Effector CD4-positive, alpha-beta T cell (primary cell): ENCODE data around the gene HYAL2.

Experiments used
- DNase-seq: peaks from one replicate; pipeline ENCODE4 v3.0.0-alpha.2; 2020
- total RNA-seq: gene quantifications from one replicate; lab custom pipeline; 2026; lab: John Stamatoyannopoulos, UW

Gene HYAL2
- total RNA-seq = 1.7 reads per million

DNA sequence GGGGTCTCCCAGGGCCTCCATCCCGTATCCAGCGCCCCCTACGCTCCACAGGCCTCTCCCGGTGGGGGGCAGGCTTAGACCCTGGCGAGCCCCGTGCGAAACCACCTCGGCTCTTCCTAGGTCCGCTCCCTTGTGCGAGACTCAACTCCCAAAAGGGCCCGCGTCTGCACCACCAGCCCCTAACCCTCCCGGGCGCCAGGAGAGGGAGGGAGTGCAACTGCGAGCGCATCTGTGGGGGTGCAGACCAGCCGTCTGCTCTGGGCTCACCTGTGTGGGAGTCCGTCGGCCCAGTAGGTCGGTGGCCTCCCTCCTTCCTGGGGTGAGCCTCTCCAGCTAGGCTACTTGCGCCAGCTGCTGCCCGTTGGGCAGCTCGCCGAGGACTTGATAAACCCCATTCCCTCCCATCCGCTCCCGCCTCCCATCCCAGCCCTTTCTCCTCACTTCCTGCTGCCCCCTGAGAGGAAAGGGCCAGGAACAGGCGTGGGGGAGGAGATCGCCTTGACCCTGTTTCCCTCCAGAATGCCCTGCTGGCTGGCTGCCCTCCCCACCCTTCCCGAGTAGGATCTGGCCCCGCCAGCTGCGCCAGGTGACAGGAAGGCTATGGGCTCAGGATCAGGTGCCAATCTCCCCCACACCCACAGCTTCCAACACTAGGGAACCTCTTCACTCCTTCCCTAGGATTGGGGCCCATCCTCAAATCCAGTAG, at the start of gene HYAL2:
HYAL2 (minus strand) TSS at position 360 of the 706 bp plus-strand sequence. CDS start 2,256 bp downstream, outside the sequence.
- peak; percentile 1 for DNase-seq

DNA sequence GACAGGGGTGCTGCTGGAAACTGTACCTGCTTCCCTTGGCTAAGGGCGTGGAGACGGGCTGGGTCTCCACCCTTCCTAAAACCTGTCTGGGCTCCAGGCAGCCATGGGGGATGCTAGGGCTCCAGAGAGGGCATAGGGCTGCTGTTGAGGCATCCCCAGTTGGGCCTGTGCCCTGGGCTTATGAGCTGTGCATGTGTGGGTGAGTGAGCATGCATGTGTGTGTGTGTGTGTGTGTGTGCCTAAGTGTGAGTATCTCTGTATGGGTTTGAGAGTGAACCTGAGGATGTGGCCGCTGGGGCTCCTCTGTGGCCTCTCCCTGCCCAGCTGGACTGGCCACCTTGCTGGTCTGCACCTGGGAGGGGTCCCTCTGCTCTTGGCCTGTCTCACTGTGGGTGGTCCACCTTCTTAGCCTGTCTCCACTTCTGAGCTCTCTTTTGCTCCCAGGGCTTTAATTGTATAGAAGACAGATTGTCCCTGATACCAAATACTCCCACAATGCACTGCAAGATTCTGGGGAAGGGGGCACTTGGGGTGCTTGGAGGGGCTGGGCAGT, 48.7 kb upstream of the HYAL2 start:
- DNase-seq = no peak

- DNase-seq = no peak
These were observed 48.0 kb upstream of the HYAL2 start for GRCh38 chr3:50370594-50370993.

DNA sequence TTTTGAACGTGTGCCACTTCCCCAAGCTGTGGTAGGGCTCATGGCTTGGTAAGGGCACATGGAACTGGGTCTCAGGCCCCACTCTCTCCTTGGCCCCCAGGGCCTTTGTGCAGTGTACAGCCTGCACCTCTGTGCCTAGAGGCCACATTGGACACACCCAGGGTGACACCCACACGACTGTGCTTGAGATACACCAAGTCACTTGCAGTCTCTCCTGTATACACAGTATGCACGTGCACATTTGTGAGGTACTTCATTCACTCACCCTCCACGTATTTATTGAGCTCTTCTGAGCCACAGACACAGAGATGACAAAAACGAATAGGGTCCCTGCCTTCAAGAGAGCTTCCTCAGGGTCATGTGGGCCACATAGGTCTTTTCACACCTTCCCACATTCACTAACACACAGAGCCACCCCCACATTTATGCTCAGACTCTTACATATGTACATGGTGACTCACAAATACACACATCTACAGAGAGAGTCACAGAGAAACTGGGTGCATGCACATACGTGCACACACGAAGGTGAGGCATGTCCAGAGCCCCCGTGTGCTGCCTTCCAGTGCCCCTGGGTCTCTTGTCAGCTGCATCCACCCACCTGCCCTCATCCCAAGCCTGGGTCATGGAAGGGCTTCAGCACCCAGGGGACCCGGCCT, 46.6 kb upstream of the HYAL2 start:
- DNase-seq = no peak

DNA sequence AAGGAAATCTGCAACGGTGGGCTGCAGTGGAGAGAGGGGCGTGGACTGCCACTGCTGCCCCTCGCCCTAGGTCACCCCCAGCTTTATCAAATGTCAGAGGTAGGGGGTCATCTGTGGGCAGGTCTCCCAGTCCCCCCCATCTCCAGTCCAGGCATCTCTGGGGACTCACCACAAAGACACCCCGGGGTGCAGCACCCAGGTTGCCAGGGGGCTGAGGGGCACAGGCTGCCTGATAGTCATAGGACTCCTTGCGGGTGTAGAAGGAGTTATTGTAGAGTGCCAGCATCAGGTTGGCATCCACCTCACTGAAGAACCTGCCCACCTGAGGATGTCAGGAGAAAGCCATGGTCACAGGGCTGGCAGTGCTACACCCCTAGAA, 43.3 kb upstream of the HYAL2 start:
- no peak for DNase-seq

DNA sequence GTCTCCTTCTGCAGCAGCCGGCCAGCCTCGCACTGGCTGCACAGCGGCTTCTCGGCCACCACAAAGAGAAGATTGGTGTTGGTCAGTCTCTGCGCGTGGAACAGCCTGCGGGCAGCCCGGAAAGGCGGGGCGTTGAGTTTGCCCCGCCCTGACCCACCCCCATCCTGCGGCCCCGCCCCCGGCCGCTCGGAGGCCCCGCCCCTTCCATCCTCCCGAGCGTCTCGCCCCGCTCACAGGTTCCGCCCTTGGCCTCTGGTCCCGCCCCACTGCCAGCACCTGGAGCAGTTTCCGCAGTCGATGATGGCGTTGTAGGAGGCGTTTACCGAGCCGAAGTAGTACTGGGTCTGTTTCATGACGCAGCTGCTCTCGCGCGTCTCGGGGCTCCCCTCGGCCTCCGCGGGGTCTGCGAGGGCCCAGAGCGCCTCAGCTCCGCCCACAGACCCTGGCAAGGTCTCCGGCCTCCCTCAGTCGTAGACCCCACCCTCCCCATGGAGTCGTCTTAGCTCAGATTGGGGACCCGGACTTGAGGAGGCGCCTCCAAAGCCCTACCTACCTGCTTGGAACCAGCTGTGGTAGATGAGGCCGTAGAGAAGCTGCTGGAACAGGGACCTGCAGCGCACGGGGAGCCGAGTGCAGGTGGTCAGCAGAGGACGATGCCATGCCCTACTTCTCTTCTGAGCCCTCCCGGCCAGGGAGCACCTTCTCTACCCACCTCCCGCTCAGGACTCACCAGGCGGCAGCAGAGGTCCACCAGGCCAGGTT, 42.7 kb upstream of the HYAL2 start:
- DNase-seq = peak; percentile 94

DNA sequence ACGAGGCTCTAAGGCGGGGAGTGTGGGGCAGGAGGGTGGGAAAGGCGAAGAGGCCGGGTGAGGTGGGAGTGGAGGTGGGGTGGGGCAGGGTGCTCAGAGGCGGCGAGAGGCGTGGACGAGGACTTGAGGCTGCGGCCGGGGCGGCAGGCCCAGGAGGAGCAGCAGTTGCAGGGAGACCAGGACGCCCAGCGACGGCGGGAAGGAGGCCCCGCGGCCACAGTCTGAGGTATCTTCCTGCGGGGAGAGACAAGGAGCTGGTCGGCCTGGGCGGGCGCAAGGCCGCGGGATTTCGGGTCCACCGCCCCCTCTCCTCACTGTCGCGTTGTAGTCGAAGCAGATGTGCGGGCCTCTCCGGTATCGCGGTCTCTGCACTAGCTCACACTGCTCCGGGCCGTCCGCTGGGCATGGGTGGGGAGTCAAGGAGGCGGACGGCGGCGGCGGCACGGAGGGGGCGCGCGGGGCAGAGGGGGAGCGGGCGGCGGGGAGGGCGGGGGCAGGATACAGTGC, 42.1 kb upstream of the HYAL2 start:
- no peak for DNase-seq

DNA sequence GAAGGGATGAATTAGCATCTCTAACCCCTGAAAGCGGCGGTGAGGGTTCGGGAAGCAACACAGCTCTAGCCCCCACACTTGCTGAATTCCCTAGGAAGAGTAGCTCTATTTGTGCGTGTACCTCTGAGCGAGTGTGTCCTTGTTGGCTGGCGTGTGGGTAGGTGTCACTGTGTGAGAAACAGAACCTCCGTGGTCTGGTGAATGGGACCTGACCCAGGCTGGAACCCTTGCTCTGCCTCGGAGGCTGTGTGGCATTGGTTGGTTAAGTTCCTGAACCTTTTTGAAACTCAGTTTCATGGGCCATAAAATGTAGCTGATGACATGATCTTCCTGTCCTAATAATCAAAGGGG, 37.2 kb upstream of the HYAL2 start:
- DNase-seq = no peak

GRCh38 chr3:50358911-50359759, 36.6 kb upstream of the HYAL2 start, which contains the start of gene TMEM115:
TMEM115 (minus strand) TSS chr3:50359521; CDS start chr3:50359063, 458 bp downstream.
- DNase-seq = peak; percentile 95

DNA sequence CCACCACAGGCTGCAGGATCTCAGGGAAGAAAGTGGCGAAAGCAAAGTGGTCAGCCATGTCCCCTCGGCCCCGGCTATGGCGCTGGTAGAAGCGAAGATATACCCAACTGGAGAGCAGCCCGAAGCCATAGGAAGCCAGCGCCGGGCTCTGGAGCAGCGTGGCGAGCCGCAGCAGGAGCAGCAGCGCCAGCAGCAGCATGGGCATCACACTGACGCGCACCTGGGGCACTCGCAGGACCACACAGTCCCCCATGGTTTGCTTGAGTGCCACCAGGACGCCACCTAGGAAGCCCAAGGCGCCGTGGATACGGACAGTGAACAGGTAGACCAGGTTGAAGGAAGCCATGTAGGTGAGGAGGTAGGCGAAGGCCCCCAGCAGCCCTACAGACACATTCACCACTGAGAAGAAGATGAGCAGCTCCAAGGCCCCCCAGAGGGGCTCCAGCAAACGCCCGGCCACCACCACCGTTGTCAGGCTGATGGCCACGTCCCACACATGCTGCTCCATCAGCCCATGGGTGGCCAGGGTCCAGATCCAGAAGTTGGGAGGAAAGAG, 35.9 kb upstream of the HYAL2 start:
- DNase-seq = no peak

DNA sequence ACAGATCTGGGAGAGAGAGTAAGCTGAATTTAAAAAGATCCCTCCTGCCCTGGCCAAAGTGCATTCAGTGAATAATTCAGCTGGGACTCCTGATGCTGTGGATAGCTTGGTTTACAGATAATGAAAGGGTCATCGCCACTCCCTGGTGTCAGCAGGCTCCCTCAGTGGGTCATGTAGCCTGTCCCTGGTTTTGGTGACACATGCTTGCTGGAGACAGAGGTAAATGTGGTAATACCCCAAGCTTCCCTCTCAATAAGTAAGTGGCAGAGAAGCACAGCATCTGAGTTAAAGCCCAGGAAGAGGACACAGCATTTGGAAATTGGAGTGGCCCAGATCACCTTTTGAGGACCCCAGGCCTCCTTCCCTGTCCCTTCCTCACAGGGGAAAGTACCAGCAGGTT, 34.9 kb upstream of the HYAL2 start:
- DNase-seq = no peak

DNA sequence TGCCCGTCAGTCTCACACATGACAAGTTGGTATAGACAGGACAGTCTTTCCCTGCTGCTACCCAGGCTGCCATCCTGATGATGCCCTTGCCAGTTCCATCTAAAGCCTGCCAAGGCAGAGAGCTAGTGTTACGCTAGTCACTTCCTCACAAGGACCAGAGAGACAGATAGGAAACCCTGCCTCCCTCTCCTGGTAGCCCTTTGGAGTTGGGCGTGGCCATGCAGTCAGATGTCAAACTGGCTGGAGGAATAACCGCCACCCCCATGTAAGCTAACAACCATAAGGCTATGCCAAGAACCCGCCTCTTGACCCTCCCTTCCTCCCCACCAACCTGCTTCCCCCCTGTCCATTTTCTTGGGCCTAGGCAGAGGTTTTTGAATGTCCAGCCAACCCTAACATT, 34.0 kb upstream of the HYAL2 start:
- DNase-seq = no peak

- DNase-seq = no peak
These were observed 33.4 kb upstream of the HYAL2 start for GRCh38 chr3:50355829-50356552.

DNA sequence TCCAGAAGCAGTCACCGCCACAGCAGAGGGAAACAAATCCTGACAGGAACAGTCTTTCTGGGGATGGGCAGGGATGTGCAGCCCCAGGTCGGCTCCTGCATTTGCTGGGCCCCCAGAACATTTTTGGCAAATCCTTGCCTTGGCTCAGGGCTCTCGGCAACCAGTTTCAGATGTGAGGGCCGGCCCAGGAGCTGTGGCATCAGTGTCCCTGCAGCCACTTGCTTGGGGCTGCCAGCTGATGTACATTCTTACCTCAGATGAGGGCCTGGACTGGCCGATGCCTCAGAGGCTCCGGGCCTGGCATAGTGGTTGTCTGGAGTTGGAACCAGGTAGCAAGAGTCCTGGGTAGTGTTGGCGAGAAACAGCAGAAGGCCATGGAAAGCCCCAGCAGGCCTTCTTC, 32.3 kb upstream of the HYAL2 start:
- DNase-seq = no peak

DNA sequence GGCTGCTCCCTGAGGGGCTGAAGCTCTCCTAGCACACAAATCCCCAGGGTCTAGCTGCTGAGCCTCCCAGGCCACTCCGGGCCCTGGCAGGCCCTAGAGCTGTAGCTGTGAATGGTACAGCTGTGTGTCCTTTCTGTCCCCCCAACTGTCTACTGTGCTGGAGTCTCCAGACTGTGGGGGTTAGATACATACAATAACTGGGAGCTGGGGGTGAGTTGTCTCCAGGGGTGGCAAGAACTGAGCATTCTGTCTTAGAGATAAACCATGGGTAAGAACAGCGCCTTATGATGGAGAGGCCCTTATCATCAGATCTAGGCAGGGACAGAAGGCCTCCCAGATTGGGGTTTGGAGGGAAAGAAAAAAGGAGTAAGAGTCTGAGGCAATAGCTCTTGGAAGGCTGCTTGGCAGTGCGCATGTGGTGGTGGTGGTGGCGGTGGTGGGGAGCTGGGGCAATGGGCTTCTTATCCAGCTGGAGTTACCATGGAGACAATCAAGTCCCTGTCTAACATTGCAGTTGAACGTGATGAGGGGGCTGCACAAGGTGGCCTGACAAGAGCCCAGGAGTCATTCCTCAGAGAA, 31.7 kb upstream of the HYAL2 start:
- no peak for DNase-seq

GRCh38 chr3:50353245-50354004, 30.9 kb upstream of the HYAL2 start:
- DNase-seq = no peak

GRCh38 chr3:50352781-50353180, 30.2 kb upstream of the HYAL2 start:
- DNase-seq = no peak

DNA sequence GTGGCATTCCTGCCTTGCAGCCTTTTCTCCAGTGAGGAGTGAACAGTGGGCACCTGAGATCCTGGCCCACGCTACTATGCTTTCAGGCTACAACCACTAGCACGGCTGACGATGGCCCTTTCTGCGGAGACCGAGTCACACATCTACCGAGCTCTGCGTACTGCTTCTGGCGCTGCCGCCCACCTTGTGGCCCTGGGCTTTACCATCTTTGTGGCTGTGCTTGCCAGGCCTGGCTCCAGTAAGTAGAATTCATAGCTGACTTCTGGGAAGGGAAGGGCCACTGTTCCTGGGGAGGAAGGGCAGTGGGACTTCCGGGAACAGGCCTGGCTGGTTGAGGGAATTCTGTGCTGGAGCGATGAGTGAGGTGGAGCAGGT, 28.8 kb upstream of the HYAL2 start:
- DNase-seq = no peak

- peak; percentile 99 for DNase-seq
These were observed 28.2 kb upstream of the HYAL2 start, which contains the start of the genes CYB561D2 and NPRL2 for GRCh38 chr3:50350527-50351322. CYB561D2 (plus strand) TSS chr3:50350862; CDS start chr3:50351434, 572 bp downstream. NPRL2 (minus strand) TSS chr3:50350775; CDS start chr3:50350652, 123 bp downstream.
